Measurements from ENCODE around the gene BRAP.

DNA sequence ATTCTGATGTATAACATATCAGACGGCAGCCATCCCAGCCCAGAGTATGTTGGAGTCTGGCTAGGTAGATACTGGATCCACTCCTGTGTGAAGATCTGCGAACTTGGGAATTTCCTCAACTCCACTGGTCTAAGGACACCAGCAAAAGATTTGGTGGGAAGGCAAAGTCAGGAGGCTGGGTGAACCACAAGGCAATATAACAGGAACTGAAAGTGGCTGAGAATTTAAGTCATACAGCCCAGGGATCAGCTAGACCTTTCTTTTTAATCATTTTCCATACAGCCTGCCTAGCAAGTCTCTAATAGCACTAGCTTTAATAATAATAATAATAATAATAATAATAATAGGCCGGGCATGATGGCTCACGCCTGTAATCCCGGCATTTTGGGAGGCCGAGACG, 34.8 kb downstream of the BRAP start:
- no peak for TF ChIP-seq ZNF629 (tag by site-specific recombination; IDR thresholded peaks at IDR 0.05)
- TF ChIP-seq ZNF133 (tag by site-specific recombination; IDR thresholded peaks at IDR 0.05): no peak
